ENCODE measurements around the gene GABRD.

GRCh38 chr1:2046953-2047748, 28.0 kb downstream of the GABRD start:
- TF ChIP-seq CTCF (IDR thresholded peaks at IDR 0.05; ENCODE audit: low read depth, low read length, poor library complexity, severe bottlenecking): no peak
- TF ChIP-seq EZH2phosphoT487 (IDR thresholded peaks at IDR 0.05; ENCODE audit: borderline replicate concordance, low read length): no peak
